Measurements from ENCODE around the gene GTF3C1. TPM values are rescaled to one million over a fixed set of nuclear protein-coding genes. Genes with fewer than 3 reads are reported as not detected.

Gene GTF3C1
- total and polyA plus RNA-seq, 12 donors: 51.0 to 225 (median 84.3) TPM

DNA sequence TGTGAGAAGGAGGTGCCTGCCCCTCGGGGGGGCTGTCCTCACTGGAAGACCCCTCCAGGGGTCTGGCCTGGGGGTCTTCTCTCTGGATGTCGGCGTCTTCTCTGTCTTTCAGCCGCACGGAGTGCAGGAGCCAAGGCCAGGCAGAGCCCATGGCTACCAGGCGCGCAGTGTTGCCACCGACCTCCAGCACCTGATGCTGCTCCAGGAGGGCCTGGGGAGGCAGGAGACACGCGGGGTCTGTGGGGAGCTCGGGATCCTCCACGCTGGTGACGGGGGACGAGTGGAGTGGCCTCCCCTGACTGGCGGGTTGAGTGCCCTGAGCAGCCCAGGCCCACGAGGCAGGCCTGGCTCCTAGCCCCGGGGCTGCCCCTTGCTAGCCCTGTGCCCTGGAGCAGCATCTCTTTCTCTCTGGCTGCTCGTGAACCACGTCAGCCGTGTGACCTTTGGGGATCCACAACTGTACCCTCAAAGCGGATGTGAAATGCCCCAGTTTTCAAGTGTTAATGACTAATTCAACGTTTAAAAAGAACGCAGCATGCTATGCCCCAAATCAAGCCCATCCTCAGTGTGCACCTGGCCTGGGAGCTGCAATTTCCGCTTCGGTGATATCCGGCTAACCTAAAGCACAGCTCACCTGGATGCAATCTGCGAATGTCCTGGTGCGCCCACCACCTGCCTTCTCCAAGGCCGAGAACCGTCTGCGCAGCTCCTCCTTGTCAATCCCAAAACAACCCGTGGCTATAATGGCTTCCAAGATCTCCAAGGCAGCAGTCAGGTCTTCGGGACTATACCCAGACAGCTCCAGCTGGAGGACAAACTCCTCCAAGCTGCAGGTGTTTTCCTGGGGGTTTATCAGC is 84.9 kb downstream of the GTF3C1 start:
- DNase-seq: no peak
- intact Hi-C loops (cut with DNase I): loop anchor here in 1 of 2 donors (10.0 kb wide), 2 partner anchors 240 to 290 kb away; no protein-coding TSS in a partner anchor
- WGBS, 4 donors: 89 to 92% (median 91%) methylated on average over 25 to 33 of the region's 33 CpGs
- Histone ChIP-seq H3K4me1 (replicated peaks in 1 of 2) (peaks cover 8 to 12% of the 10 kb centered on the region in 2 donors), H3K27me3 (no peaks in the 10 kb centered on the region), H3K9me3 (replicated peaks in 1 of 3) (no peaks in the 10 kb centered on the region), H3K4me3 (no peak overlapping the region), H3K36me3 (replicated peaks in 1 of 2) (peaks cover 0 to 99% of the 10 kb centered on the region in 2 donors), H3K27ac (no peak overlapping the region)
- TF ChIP-seq POLR2A (IDR thresholded peaks at IDR 0.05) (no peak), CTCF (IDR thresholded peaks at IDR 0.05) (no peak)

DNA sequence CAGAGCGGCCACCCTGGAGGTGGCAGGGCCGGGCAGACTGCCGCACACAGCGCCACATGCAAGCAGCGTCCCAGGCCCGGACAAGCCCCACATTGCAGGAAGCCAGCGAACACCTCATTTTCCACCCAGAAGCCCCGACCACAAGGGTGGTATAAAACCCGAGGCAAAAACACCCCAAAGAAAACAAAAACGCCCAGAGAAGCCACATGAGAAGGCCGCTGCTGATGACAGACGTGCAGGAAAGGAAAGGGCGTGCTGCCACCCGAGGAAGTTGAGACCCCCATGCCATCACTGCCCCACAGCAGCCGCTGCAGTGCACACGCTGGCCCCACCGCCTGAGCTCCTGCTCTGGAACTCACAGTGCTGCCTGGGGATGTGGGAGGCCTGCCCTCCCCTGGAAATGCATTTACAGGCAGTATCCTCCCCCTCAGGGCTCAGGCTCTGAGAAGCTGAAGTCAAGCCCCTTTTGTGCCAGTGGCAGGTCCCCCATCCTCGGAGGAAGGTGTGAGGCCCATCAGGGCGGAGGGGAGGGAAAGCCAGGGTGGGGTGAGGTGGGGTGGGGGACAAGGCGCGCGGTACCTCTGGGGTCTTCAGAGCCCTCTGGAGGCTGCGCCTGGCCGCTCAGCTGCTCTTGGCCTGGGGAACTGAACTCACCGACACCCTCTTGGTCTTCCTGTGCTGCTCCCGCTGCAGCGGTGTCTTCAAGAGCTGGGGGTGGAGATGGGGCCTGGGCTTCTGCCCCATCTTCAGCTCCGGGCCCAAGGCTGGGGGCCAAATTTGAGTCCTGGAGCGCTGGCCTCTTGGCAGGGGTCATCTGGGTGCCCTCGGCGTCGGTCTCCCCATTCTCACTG is 85.7 kb downstream of the GTF3C1 start:
- WGBS, 4 donors: 90 to 93% (median 92%) methylated on average over 15 to 32 of the region's 32 CpGs
- Histone ChIP-seq H3K4me3 (no peak overlapping the region), H3K36me3 (replicated peaks in 1 of 2) (peaks cover 0 to 98% of the 10 kb centered on the region in 2 donors), H3K27me3 (no peaks in the 10 kb centered on the region), H3K9me3 (replicated peaks in 1 of 3) (no peaks in the 10 kb centered on the region), H3K4me1 (replicated peaks in 1 of 2) (peaks cover 8 to 12% of the 10 kb centered on the region in 2 donors), H3K27ac (no peak overlapping the region)
- DNase-seq: no peak
- intact Hi-C loops (cut with DNase I): loop anchor here in 1 of 2 donors (10.0 kb wide), 2 partner anchors 239 to 289 kb away; no protein-coding TSS in a partner anchor
- TF ChIP-seq CTCF (IDR thresholded peaks at IDR 0.05) (no peak), POLR2A (IDR thresholded peaks at IDR 0.05) (no peak)

GRCh38 chr16:27462846-27463682 is 86.6 kb downstream of the GTF3C1 start:
- peaks cover 8 to 12% of the 10 kb centered on the region in 2 donors for H3K4me1 ChIP-seq (replicated peaks in 1 of 2)
- H3K27me3 ChIP-seq: no peaks in the 10 kb centered on the region
- intact Hi-C loops (cut with DNase I): loop anchor here in 1 of 2 donors (10.0 kb wide), 2 partner anchors 238 to 288 kb away; no protein-coding TSS in a partner anchor
- 91 to 92% (median 92%) methylated on average over 13 to 24 of the region's 24 CpGs for WGBS, 4 donors
- no peak for DNase-seq
- TF ChIP-seq POLR2A (IDR thresholded peaks at IDR 0.05) (no peak), CTCF (IDR thresholded peaks at IDR 0.05) (no peak)
- H3K9me3 ChIP-seq (replicated peaks in 1 of 3): no peaks in the 10 kb centered on the region
- no peak overlapping the region for H3K27ac ChIP-seq
- H3K36me3 ChIP-seq (replicated peaks in 1 of 2): peaks cover 0 to 89% of the 10 kb centered on the region in 2 donors
- H3K4me3 ChIP-seq: no peak overlapping the region

Measured in adrenal gland (tissue), 12 donors.